HG02840 (cell line): ENCODE measurements around the gene KCNQ1.

Experiments
- ATAC-seq: cut with Tn5 transposase; IDR thresholded peaks from one replicate; pipeline ENCODE4 v1.9.1; 2021; ENCODE audit warnings: mild to moderate bottlenecking, moderate library complexity, moderate number of reproducible peaks; ENCODE audit not compliant: unreplicated experiment, low FRiP score

Gene KCNQ1

DNA sequence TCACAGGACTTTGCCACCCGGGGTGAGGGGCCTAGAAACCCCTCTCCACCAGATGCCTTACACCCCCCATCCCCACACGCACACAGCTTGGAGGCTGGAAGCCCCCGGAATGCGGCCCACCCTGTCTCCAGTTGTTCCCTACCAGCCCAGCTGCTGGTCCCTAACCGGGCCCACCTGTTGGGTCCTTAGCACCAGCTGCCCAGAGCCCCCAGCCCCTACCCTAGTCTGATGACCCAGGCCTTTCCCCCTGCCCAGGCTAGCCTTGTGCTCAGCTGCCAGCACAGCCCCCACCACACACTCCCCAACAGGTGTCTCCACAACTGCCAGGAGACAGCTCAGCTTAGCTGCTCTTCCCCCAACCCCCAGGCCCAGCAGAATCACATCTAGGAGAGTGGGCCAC lies 373.7 kb downstream of the KCNQ1 start:
- no peak for ATAC-seq

DNA sequence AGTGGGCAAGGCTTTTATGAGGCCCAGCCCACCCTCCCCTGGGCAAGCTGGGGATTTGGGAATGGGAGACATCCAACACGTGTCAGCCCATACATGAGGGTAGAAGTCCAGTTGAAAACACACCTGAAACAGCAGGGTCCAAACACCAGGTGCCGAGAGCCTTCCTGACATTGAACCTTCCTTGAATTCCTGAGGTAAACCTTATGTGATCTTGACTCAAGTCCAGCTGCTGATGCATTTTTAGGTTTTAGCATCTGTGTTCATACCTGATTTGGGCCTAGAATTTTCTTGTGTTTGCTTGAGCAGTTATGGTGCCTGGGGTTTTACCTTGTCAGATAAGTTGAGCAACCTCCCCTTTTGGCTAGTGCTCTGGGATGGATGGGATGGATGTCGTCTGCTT lies 374.5 kb downstream of the KCNQ1 start:
- ATAC-seq: no peak

GRCh38 chr11:2820976-2821375 lies 376.2 kb downstream of the KCNQ1 start:
- no peak for ATAC-seq

DNA sequence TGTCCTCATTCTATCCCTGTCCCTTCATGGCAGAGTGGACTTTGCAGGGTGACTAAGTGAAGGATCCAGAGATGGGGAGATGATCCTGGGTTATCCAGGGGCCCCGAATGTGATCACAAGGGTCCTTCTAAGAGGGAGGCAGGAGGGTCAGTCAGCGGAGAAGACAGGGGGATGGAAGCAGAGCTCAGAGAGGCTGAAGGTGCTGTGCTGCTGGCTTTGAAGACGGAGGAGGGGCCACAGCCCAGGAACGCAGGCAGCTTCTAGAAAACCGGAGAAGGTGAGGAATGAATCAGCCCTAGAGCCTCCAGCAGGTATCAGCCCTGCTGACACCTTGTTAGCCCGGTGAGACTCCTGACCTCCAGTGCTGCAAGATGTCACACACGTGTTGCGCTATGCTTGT lies 377.1 kb downstream of the KCNQ1 start:
- no peak for ATAC-seq

- no peak for ATAC-seq
Measured at GRCh38 chr11:2824851-2825250, 380.0 kb downstream of the KCNQ1 start.

GRCh38 chr11:2825261-2825888 lies 380.6 kb downstream of the KCNQ1 start:
- ATAC-seq: no peak

- ATAC-seq: no peak
Measured at GRCh38 chr11:2825889-2826678, 381.3 kb downstream of the KCNQ1 start.

GRCh38 chr11:2826679-2827056 lies 381.9 kb downstream of the KCNQ1 start:
- no peak for ATAC-seq

- ATAC-seq: no peak
Measured at GRCh38 chr11:2827256-2827655, 382.4 kb downstream of the KCNQ1 start.

DNA sequence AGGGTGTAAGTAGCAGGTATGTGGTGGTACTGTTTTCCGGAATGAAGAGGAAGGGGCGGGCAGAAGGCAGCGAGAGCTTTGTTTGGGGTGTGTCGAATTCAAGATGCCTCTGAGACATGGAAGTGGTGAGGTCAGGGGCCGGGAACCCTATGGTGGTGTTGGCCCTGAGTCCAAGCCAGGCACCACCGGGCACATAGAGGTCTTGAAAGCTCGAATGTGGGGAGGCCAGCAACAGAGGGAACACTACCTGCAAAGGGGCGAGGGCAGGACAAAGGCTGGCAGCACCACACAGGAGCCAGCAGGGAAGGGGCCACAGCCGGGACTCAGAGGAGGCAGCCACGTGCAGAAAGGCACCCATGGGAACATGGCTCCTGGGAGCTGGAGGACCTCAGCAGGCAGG lies 383.0 kb downstream of the KCNQ1 start:
- ATAC-seq: no peak

DNA sequence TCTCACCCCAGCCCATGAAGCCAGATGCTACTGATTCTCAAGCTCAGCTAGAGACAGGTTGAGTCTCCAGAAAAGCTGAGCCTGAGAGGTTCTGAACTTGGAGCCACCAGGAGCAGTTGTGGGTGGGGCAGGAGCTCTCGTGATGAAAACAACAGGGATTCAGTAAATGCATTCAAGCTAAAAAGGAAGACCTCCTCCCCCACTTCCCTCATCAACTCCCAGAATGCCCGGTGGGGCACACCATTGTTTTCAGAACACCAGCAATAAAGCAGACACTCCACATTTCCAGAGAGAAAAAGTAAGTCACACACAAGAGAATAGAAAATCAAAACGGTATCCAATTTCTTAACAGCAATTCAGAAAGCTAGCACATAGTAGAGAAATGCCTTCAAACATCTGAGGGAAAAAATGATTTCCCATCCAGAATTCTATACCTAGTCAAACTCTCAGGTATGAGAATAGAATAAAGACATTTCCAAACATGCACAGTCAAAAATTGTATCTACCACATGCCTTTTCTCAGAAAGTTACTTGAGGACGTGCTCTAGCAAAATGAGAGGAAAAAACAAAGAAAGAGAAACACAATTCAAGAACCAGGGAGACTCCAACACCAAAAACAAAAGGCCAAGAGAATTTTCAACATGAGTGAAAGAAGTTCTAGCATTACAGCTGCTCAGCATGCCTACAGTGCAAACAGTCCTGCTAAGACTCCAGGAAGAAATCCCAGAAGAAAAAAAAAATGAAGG lies 383.9 kb downstream of the KCNQ1 start:
- ATAC-seq: no peak

GRCh38 chr11:2830030-2830812 lies 385.4 kb downstream of the KCNQ1 start:
- ATAC-seq: no peak

GRCh38 chr11:2830886-2831285 lies 386.1 kb downstream of the KCNQ1 start:
- no peak for ATAC-seq

DNA sequence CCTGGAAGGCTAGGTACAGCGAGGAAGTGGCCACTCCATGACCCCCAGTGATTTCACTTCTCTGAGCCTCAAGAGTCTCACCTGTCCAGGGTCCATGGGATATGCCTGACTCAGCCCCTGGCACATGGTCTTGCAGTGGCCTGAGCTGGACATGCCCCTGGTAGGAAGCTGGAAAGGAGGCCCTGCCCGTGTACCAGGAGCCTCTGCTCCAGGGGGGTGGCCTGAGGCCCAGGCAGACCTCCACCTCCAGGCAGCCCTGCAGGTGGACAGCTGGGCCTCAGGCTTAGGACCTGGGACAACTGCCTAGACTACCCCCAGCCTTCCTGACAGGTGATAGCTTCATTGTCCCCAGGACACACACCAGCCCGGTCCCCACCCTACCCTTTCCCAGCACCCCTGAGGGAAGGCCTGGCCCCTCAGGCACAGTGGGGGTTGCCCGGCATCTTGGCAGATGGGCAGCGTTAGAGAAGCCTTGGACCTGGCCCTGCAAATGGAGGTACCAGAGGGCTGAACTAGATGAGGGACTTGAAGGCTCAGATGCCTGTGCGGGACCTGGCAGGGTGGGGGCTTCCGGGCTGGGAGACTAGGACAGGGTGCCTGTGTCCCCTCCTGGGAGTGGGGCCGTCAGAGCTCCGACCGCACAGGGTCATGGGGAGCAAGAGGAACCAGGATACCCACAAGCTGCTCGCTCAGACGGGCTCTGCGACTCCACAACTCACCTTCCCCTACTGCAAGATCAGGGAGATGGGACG lies 387.1 kb downstream of the KCNQ1 start:
- ATAC-seq: no peak

GRCh38 chr11:2832533-2833020 lies 387.8 kb downstream of the KCNQ1 start:
- ATAC-seq: no peak

DNA sequence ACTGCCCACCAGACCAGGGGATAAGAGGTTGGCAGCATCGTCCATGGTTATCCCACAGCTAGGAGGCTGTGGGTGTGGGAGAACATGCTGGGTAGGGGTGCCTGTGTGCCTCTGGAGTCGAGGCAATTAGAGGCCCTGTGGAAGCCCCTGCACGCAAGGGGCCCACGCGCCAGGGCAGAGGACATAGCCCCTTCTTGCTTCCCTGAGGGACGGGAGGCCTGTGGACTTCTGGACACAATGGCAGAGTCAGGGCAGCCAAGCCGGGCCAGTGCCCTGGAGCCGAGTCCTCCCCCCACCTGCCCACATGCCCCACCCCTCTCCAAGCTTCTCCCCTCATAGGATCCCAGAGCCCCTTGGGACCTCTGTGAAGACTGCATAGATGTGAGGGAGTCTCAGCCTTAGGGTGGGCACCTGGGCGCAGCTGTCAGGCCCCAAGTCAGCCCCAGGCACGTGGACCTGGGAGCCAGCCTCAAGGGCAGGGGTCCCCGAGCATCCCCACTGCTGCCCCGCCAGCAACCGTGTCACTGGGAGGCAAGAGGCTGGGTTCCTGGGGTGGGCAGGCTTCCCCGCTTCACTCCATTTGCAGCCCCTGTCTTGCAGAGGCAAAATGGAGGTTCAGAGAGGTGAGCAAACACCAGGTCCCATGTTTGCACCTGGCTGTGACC lies 388.4 kb downstream of the KCNQ1 start:
- ATAC-seq: no peak

- no peak for ATAC-seq
Measured at GRCh38 chr11:2833716-2834502, 389.1 kb downstream of the KCNQ1 start.

DNA sequence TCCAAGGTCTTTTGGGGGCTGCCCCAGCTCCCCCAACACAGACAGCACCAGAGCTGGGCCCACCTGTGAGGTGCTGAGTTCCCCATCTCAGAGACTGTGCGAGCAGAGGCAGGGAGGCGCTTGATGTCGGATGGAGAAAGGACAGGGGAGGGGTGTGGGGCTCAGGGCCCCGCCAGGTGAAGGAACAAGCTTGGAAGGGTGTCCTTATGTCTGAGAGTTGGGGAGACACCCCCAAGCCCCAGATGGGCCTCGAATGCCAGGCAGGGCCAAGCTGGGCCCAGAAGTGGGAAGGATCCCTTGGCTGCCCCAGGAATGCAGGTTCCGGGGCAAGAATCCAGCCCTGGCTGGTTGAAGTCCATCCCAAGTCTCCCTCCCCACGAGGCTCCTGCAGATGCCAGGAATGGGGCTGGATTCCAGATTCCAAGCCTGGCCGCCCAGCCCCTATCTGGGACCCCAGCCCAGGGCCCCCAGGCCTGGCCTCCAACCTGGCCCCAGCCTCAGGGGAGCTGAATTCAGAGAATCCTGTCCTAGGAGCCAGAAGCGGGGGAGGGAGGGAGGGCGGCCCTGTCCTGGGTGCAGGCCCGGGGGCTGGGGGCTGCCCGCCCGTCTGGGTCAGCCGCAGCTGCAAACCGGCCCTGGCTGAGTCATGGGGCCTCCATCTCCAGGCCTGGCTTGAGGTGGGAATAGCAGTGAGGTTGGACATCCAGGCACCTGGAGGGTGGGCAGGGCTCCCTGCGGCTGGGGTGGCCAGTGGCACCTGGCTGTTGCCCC lies 389.9 kb downstream of the KCNQ1 start:
- ATAC-seq: no peak
